DND-41 (cell line): ENCODE results near the gene LAMTOR5.

Source experiments
- EZH2 ChIP-seq: IDR thresholded peaks from 3 replicates; pipeline ENCODE4 v1.6.1; 2012; ENCODE audit warnings: borderline replicate concordance, low read depth, mild to moderate bottlenecking, moderate library complexity, low read length, inconsistent platforms; ENCODE audit not compliant: severe bottlenecking
- TF ChIP-seq, protein P1 (sequence below): IDR thresholded peaks from 2 replicates; pipeline ENCODE4 v1.5.1; 2012; ENCODE audit warnings: borderline replicate concordance, low read length, moderate library complexity, mild to moderate bottlenecking; ENCODE audit not compliant: poor library complexity, severe bottlenecking; ENCODE audit errors: extremely low read depth

DNA sequence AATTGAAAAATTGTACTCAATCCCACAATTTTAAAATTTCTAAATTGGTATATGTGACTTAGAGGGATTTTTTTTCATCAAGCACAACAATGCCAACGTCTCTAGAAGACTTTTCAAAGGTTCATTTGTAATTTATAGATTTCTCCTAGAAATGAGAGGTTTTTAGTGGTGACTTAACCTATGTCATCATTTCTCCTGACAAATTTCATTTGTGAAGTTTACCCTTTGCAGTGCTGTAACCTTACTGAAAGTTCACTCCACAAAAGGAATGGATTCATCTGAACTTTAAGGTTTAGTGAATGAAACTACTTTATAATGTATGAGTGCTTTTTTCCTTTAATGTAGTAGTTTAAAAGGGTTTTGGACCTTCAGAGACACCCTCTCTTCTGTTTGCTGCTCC is 52.2 kb downstream of the LAMTOR5 start:
- TF ChIP-seq, protein P1, sequence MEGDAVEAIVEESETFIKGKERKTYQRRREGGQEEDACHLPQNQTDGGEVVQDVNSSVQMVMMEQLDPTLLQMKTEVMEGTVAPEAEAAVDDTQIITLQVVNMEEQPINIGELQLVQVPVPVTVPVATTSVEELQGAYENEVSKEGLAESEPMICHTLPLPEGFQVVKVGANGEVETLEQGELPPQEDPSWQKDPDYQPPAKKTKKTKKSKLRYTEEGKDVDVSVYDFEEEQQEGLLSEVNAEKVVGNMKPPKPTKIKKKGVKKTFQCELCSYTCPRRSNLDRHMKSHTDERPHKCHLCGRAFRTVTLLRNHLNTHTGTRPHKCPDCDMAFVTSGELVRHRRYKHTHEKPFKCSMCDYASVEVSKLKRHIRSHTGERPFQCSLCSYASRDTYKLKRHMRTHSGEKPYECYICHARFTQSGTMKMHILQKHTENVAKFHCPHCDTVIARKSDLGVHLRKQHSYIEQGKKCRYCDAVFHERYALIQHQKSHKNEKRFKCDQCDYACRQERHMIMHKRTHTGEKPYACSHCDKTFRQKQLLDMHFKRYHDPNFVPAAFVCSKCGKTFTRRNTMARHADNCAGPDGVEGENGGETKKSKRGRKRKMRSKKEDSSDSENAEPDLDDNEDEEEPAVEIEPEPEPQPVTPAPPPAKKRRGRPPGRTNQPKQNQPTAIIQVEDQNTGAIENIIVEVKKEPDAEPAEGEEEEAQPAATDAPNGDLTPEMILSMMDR: no peak
- TF ChIP-seq EZH2: no peak
